Duodenal mucosa (tissue), 2 donors: ENCODE data around the gene TTLL5.
"Not testable (repeated sequence)": the region's sequence is repeated elsewhere in the genome, so short reads cannot be mapped to it uniquely, and the experiment has no call there.

ENCODE experiments used
- H3K27ac ChIP-seq: one replicate; pipeline ENCODE4 v1.7.0; 2013; ENCODE audit warnings: low read depth, low read length
- H3K27me3 ChIP-seq, 2 donors: one replicate each; pipeline ENCODE4 v1.7.0; 2013; ENCODE audit warnings: low read length in 2 of 2, control low read depth in 1 of 2; ENCODE audit not compliant: insufficient read depth in 2 of 2, control insufficient read depth in 1 of 2
- H3K36me3 ChIP-seq, 2 donors: one replicate each; pipeline ENCODE4 v1.7.0; 2013; ENCODE audit warnings: low read length in 2 of 2, control low read depth in 1 of 2; ENCODE audit not compliant: insufficient read depth in 2 of 2, control insufficient read depth in 1 of 2
- H3K4me1 ChIP-seq, 2 donors: one replicate each; pipeline ENCODE4 v1.7.0; 2013; ENCODE audit warnings: low read length in 2 of 2, control low read depth in 1 of 2; ENCODE audit not compliant: insufficient read depth in 2 of 2, control insufficient read depth in 1 of 2
- H3K4me3 ChIP-seq, 2 donors: one replicate each; pipeline ENCODE4 v1.7.0; 2013; ENCODE audit warnings: low read length in 2 of 2, low read depth in 1 of 2
- H3K9ac ChIP-seq, 2 donors: one replicate each; pipeline ENCODE4 v1.7.0; 2013; ENCODE audit warnings: low read length in 2 of 2, low read depth in 1 of 2
- H3K9me3 ChIP-seq, 2 donors: one replicate each; pipeline ENCODE4 v1.7.0; 2013; ENCODE audit warnings: low read length in 2 of 2, control low read depth in 1 of 2; ENCODE audit not compliant: control insufficient read depth in 1 of 2

TTLL5 gene

GRCh38 chr14:75911883-75912282 is 250.8 kb downstream of the TTLL5 start:
- H3K4me3 ChIP-seq: no peak overlapping the region
- peaks cover 0 to 5% of the 10 kb centered on the region in 2 donors for H3K4me1 ChIP-seq
- no peak overlapping the region for H3K27ac ChIP-seq
- H3K9me3 ChIP-seq: no peaks in the 10 kb centered on the region
- no peak overlapping the region for H3K9ac ChIP-seq
- H3K27me3 ChIP-seq: no peaks in the 10 kb centered on the region
- no peaks in the 10 kb centered on the region for H3K36me3 ChIP-seq

- Histone ChIP-seq H3K4me1 (peaks cover 0 to 5% of the 10 kb centered on the region in 2 donors), H3K36me3 (no peaks in the 10 kb centered on the region), H3K27ac (no peak overlapping the region), H3K27me3 (no peaks in the 10 kb centered on the region), H3K4me3 (no peak overlapping the region), H3K9me3 (no peaks in the 10 kb centered on the region), H3K9ac (no peak overlapping the region)
These were observed 252.1 kb downstream of the TTLL5 start for GRCh38 chr14:75913183-75913582.

- no peaks in the 10 kb centered on the region for H3K9me3 ChIP-seq
- peaks cover 0 to 5% of the 10 kb centered on the region in 2 donors for H3K4me1 ChIP-seq
- H3K27me3 ChIP-seq: no peaks in the 10 kb centered on the region
These were observed 254.0 kb downstream of the TTLL5 start for GRCh38 chr14:75915045-75915444.

GRCh38 chr14:75917322-75917945 is 256.4 kb downstream of the TTLL5 start:
- H3K4me3 ChIP-seq: no peak overlapping the region
- no peak overlapping the region for H3K27ac ChIP-seq
- peaks cover 0 to 5% of the 10 kb centered on the region in 2 donors for H3K4me1 ChIP-seq
- no peak overlapping the region for H3K9ac ChIP-seq
- H3K9me3 ChIP-seq: no peaks in the 10 kb centered on the region
- no peaks in the 10 kb centered on the region for H3K27me3 ChIP-seq
- no peaks in the 10 kb centered on the region for H3K36me3 ChIP-seq

More at GRCh38 chr14:75915045-75915444, 254.0 kb downstream of the TTLL5 start:
- Histone ChIP-seq H3K4me3 (no peak overlapping the region), H3K27ac (no peak overlapping the region), H3K36me3 (no peaks in the 10 kb centered on the region), H3K9ac (no peak overlapping the region)

GRCh38 chr14:75917946-75918335 is 256.9 kb downstream of the TTLL5 start:
- no peaks in the 10 kb centered on the region for H3K36me3 ChIP-seq
- H3K27me3 ChIP-seq: no peaks in the 10 kb centered on the region

GRCh38 chr14:75920421-75920820 is 259.4 kb downstream of the TTLL5 start:
- H3K9me3 ChIP-seq, H3K9ac ChIP-seq, H3K27me3 ChIP-seq, H3K4me1 ChIP-seq, H3K27ac ChIP-seq, H3K4me3 ChIP-seq, H3K36me3 ChIP-seq: not testable (repeated sequence)

More at GRCh38 chr14:75917946-75918335, 256.9 kb downstream of the TTLL5 start:
- Histone ChIP-seq H3K27ac (no peak overlapping the region), H3K9ac (no peak overlapping the region), H3K4me3 (no peak overlapping the region), H3K9me3 (no peaks in the 10 kb centered on the region), H3K4me1 (peaks cover 0 to 3% of the 10 kb centered on the region in 2 donors)

GRCh38 chr14:75925141-75925840 is 264.2 kb downstream of the TTLL5 start:
- H3K4me1 ChIP-seq, H3K36me3 ChIP-seq, H3K9ac ChIP-seq, H3K9me3 ChIP-seq, H3K27me3 ChIP-seq, H3K27ac ChIP-seq, H3K4me3 ChIP-seq: not testable (repeated sequence)

- Histone ChIP-seq H3K9me3 (no peaks in the 10 kb centered on the region), H3K27me3 (no peaks in the 10 kb centered on the region), H3K9ac (no peak overlapping the region), H3K4me3 (no peak overlapping the region), H3K36me3 (no peaks in the 10 kb centered on the region), H3K27ac (no peak overlapping the region), H3K4me1 (no peaks in the 10 kb centered on the region)
These were observed 265.5 kb downstream of the TTLL5 start for GRCh38 chr14:75926431-75927115.

GRCh38 chr14:75927564-75928087 is 266.6 kb downstream of the TTLL5 start:
- no peak overlapping the region for H3K4me3 ChIP-seq
- no peaks in the 10 kb centered on the region for H3K27me3 ChIP-seq
- no peaks in the 10 kb centered on the region for H3K9me3 ChIP-seq
- H3K4me1 ChIP-seq: no peaks in the 10 kb centered on the region
- no peak overlapping the region for H3K9ac ChIP-seq
- no peak overlapping the region for H3K27ac ChIP-seq
- H3K36me3 ChIP-seq: no peaks in the 10 kb centered on the region

- Histone ChIP-seq H3K9ac (no peak overlapping the region), H3K4me1 (no peaks in the 10 kb centered on the region), H3K27me3 (no peaks in the 10 kb centered on the region), H3K27ac (no peak overlapping the region), H3K9me3 (no peaks in the 10 kb centered on the region), H3K4me3 (no peak overlapping the region), H3K36me3 (no peaks in the 10 kb centered on the region)
These were observed 267.7 kb downstream of the TTLL5 start for GRCh38 chr14:75928690-75929181.
